Germinal center (tissue), 1 donor: ENCODE measurements around the gene CEBPZ.
"Not testable (repeated sequence)": the region's sequence is repeated elsewhere in the genome, so short reads cannot be mapped to it uniquely, and the experiment has no call there.

Source experiments
- DNase-seq: peaks from one replicate; pipeline ENCODE4 v3.0.0; 2012; ENCODE audit warnings: mixed read lengths, low spot score

Gene CEBPZ

DNA sequence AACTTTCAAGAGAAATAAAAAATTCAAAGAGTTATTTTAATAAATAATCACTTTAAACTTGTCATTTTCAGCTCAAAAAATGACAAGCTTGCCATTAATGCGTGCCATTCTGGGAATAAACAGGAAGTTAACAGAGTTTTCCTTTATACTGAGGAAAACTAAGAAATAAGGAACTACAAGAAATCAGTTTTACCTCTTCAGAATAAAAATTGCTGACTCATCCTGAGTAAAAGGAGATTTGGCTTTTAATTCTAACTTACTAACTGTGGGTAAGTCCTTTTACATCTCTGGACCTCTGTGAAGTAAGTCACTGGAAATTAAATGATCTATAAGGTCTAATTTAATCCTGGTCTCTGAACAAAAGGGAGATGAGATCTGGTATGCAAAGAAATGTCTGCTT lies 16.1 kb downstream of the CEBPZ start:
- DNase-seq: no peak

GRCh38 chr2:37211939-37212338 lies 19.5 kb downstream of the CEBPZ start:
- no peak for DNase-seq

DNA sequence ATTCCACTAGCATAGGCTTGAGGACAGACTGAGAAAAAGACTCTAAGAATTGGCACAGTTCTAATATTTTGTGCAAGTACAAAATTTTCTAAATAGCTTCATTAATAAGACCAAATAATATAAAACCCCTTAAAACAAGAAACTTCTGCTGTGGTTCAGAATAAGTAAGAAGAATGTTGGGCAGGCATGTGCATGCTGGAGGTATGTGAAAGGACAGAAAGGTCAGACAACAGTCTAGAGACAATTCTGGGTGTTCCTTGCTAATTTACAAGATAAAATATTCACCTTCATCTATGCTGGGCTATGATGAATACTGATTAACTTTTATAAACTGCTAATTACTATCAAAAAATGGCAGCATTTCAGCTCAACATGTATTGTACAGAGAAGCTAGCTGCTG lies 20.2 kb downstream of the CEBPZ start:
- DNase-seq: no peak

GRCh38 chr2:37206760-37207159 lies 24.6 kb downstream of the CEBPZ start:
- not testable (repeated sequence) for DNase-seq

- no peak for DNase-seq
These were observed 25.6 kb downstream of the CEBPZ start for GRCh38 chr2:37205689-37206341.

DNA sequence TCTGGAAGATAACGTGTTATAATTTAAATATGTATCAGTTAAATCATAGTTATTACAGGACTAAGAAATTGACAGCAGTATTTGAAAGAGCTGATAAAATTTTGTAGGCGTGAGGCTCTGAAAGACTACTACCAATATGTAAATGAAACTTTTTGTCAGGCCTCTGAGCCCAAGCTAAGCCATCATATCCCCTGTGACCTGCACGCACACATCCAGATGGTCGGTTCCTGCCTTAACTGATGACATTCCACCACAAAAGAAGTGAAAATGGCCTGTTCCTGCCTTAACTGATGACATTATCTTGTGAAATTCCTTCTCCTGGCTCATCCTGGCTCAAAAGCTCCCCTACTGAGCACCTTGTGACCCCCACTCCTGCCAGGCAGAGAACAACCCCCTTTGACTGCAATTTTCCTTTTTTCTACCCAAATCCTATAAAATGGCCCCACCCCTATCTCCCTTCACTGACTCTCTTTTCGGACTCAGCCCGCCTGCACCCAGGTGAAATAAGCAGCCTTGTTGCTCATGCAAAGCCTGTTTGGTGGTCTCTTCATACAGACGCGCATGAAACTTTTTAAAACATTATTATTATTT lies 26.2 kb downstream of the CEBPZ start:
- not testable (repeated sequence) for DNase-seq

DNA sequence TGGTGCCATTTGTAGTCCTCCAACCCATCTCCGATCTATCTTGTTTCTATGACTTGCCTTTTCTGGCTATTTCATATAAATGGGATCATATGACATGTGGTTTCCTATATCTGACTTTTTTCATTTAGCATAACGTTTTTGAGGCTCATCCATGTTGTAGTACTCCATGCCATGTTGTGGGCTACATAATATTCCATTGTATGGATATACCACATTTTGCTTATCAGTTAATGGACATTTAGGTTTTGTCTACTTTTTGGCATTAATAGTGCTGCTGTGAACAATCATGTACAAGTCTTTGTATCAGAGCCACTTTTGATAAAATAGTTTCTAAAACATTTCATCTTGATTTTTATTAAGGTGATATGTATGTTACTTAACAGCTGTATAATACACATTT lies 27.7 kb downstream of the CEBPZ start:
- no peak for DNase-seq

GRCh38 chr2:37201766-37202165 lies 29.6 kb downstream of the CEBPZ start:
- DNase-seq: no peak

- DNase-seq: no peak
These were observed 30.2 kb downstream of the CEBPZ start for GRCh38 chr2:37201208-37201607.

GRCh38 chr2:37198681-37199065 lies 32.7 kb downstream of the CEBPZ start:
- no peak for DNase-seq

DNA sequence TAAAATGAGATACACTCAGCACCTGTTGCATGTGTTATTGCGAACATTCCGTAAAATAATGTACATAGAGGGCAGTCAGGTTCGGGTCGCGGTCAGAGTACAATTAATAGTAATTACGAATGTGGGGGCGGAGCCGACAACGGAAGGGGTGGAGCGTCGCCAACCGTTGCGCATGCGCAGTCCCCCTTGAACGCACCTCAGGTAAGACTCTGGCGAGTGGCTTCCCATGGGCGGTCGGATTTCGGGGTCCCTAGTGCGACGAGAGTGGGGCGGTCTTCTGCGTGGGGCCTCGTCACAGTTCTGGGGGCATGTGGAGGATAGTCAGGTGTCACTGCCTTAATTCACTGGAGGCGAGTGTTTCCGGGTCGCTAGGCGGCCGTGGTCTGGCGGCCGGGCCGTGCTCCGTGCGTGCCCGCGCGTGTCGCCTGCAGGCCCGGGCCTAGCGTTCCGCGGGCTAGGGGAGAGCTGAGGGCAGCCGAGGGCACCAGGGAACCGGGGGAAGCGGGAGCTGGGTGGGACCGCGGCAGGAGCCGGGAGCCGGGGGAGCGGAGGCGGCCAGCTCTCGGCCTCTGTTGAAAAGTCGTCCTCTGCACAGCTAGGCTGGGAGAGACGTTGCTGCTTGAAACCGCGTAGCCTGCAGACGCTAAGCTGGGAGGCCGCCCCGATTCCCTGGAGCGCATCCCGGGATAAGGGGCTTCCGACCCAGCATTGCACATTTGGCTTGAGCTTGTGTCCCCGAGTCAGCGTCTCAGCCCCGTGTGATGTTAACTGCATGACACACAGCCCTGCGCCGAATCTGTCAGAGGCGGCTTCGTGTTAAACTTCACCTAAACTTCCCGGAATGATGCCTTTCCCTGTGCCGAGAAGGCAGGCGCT lies 34.8 kb downstream of the CEBPZ start, which contains the start of gene CEBPZOS:
CEBPZOS (plus strand) TSS at position 177 of the 876 bp plus-strand sequence. CDS start 3,209 bp downstream, outside the sequence.
- DNase-seq: peak; percentile 93

GRCh38 chr2:37195862-37196319 lies 35.5 kb downstream of the CEBPZ start:
- DNase-seq: not testable (repeated sequence)

DNA sequence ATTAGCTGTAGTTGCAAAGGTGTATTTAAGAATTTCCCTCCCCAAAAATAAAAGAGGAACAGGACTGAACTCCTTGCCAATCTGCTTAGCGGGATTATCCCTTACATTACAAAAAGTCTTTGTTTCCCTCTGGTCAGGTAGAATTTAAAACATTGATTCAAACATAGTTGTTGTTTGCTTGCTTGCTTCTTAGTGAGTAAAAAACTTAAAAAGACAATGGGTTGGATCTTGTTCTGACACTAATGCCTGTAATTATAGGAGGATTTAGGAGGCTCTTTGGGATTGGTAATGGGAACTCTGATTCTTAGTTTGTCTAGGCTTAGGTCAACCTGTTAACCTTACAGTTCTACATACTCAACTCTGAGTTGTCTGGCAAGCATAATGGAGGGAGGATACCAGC lies 38.8 kb downstream of the CEBPZ start:
- no peak for DNase-seq

GRCh38 chr2:37191747-37192146 lies 39.6 kb downstream of the CEBPZ start:
- no peak for DNase-seq

DNA sequence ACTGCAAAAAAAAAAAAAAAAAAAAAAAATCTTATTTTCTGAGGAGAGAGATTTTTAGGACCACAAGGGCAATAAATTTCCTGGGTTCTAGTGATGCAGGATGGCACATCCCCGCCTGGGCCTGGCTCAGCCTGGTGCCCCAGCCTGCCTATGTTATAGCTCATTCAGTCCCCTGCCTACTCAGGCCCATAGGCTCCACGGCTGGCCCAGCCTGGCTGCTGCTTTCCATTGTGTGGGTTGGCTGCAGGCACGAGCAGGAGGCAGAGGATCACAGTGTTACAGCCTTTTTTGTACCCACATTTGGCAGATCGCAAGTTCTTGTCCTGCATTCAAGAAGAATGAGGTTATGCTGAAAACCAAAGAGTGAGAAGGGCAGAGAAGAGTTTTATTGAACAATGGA lies 40.1 kb downstream of the CEBPZ start:
- DNase-seq: no peak

DNA sequence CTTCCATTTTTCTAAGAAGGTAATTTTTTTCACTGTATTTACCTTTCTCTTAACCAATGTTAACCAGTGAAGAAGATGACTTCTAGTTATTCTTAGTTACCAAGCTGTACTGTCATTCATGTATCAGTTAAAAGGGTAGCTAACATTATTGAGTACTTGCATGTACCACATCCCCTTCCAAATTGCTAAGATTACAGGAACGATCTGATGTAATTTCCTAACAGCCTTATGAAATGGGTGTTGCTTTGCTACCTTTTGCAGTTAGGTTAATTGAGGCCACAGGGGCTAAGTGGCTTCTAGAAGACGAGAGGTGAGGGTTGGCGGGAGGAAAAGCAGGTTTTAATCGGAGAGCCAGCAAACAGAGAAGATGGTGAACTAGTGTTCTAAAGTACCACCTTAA lies 41.1 kb downstream of the CEBPZ start:
- no peak for DNase-seq

DNA sequence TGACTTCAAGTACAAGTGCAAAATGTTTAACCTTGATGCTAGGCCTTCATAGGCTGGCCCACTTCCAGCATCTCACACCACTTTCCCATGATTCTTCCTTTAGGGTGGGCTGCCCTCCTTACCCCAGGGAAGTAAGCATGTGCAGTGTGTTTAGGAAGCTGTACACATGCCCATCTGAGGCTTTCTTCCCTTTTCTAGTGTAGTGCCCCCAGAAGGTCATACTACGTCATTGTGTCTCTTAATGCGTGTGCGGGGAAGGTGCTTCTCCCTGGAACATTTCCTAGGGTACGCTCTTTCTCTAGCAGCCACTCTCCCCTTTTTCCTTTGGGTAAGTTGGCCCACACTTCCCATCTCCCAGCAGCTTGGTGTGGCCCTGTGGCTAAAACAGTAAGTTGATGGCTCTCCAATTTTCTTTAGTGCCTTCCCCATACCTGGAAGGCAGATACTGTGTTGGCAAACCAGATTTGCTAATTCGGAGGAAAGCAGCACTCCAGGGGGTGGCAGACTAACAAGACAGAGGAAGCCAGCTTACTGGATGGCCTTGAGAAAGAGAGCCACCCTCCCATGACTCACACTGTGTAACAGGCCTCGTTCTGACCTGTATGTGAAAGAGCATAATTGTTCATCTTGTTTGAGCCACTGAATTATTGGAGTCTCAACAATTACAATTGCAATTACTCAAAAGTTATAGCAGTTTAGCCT lies 41.8 kb downstream of the CEBPZ start:
- no peak for DNase-seq

GRCh38 chr2:37188570-37188969 lies 42.8 kb downstream of the CEBPZ start, which contains the start of gene SULT6B1:
SULT6B1 (minus strand) TSS chr2:37188670; CDS start chr2:37188640, 30 bp downstream.
- no peak for DNase-seq

DNA sequence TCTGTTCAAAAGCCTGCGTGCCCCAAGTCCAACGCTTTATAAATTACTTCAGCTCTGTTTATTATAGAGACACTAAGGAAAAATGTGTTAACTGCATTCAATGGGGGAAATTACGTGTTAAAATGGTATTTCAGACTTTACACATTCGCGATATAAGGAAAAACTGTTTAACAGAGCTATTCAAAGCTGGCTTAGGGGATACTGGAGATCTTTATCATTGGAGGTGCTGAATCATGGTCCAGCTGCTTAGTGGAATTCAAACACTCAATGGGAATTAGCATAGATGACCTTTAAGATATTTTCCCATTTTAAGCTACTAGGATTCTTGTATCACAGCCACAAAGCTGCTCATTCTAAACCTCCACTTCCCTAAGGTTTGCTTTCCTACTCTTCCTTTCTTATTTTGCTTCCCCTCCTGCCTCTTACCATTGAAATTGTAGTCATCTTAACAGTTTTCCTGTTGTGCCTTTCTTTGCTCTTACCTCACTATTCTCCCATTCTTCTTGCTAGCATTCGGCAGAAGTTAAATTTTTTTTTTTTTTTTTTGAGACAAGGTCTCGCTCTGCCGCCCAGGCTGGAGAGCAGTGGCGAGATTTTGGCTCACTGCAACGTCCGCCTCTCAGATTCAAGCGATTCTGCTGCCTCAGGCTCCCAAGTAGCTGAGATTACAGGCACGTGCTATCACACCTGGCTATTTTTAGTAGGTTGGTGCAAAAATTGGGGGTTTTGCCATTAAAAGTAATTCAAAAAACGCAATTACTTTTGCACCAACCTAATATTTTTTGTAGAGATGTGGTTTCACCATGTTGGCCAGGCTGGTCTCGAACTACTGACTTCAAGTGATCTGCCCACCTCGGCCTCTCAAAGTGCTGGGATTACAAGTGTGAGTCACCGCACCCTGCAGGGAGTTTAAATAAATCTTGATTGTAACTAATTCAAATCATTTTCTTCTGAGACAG lies 49.4 kb downstream of the CEBPZ start:
- DNase-seq: no peak

- no peak for DNase-seq
These were observed 50.8 kb downstream of the CEBPZ start for GRCh38 chr2:37180640-37181039.
